IPS-NIHi11 (cell line): ENCODE results near the gene PSMA1.
"Not testable (repeated sequence)": the region's sequence is repeated elsewhere in the genome, so short reads cannot be mapped to it uniquely, and the experiment has no call there.

Experiments
- DNase-seq: peaks from one replicate; pipeline ENCODE4 v3.0.0; 2012; ENCODE audit warnings: mixed read lengths, low spot score

The PSMA1 gene

DNA sequence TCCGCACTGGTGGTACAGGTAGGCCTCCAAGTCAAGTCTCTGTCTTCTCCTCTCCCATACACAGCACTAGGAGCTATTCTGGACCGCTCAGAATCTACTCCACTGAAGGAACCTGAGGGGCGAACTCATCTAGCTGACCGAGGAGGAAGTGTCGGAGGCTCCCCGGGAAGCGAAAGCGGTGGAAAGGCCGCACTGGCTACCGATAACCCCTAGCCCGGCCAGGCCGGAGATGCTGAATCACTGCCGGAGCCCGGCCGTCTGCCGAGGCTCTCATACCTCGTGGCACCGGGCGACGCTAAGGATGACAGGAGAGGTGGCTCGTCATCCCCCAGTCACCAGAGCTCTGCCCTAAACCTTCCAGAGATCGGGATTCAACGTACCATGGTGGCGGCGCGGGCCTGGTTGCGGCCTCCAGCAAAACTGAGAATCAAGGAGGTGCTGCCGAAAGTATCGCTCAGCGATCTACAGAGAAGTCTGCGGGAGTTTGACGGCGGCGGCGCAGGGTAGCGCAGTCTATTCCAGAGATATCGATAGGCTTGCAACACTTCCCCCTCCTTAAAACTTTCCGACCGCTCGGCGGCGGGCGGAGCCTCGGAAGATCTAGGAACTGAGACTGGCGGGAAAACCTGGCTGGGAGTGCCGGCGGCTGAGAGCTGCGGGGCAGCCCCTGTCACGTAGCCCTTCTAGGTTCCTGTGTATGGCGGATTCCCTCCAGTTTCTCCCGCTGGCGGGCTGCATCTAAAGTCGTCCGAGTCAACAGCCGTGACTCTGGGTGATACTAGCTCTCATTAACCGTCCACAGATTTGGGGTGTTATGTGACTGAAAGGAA lies at the start of gene PSMA1:
TSS of gene PSMA1 (minus strand) at position 470 of the 830 bp plus-strand sequence. CDS start at position 383, 87 bp downstream.
- DNase-seq, result peak; percentile 92

GRCh38 chr11:14569516-14569915 lies 49.3 kb upstream of the PSMA1 start:
- not testable (repeated sequence) for DNase-seq

DNA sequence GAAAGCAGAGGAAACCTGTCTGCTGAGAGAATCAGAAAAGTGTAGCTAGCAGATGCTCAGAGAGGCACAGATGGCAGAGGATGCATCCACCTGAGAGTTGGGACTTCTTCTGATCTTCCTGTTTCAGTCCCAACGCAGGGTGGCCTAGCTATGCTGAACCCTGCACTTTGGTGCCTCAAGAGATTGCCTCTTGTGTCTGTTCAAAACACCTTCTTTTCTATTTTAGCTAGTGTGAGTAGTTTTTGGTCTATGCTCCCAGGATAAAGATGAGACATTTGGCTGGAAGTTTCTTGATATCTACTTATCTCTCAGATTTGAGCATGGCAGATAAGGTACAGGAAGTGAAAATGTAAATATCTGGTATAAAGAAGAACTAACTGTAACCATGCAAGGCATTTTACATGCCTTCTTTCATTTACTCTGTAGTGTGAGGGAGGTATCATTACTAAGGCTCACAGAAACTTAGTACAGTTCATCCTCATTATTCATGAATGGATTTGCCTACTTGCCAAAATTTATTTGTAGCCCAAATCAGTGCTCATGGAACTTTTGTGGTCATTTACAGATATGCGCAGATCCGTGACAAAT lies 47.0 kb upstream of the PSMA1 start:
- DNase-seq, result no peak

GRCh38 chr11:14566331-14567063 lies 46.3 kb upstream of the PSMA1 start:
- no peak for DNase-seq

DNA sequence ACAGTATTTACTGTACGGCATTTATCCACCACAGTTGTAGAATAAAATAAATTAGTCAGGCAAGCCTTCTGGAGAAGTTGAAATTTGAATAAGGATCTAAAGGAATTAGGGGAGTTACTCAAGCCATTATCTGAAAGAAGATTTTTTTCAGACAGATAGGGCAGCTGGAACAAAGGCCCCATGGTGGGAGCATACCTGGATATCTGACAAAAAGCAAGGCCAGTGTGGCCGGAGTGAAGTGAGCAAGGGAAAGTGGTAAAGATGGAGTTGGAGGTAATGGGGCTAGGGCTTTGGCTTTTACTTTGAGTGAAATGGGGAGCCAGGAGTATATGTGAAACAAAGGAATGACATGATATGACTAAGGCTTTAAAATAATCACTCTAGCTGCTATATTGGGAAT lies 45.7 kb upstream of the PSMA1 start:
- no peak for DNase-seq

DNA sequence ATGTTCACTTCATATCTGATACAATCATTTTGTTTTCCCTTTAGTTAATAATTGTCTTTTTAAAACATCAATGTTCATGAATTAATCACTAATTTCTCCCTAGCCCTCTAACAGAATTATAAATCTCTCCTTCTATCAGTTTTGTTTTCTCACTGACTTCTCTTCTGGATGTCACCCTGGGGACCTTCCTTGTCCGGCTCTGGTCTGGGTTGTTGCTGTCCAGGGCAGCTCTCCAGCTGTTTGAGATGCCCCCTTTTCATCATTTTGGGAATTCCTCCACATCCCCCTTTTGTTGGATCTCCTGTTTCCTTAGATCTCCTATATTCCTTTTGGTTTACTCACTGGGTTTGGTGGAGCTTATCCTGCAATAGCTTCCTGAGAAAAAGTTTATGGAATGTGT lies 35.6 kb upstream of the PSMA1 start:
- no peak for DNase-seq

GRCh38 chr11:14554959-14555358 lies 34.8 kb upstream of the PSMA1 start:
- DNase-seq, result no peak

- DNase-seq, result no peak
These were observed 31.9 kb upstream of the PSMA1 start for GRCh38 chr11:14552089-14552488.

GRCh38 chr11:14551380-14551779 lies 31.2 kb upstream of the PSMA1 start:
- no peak for DNase-seq

DNA sequence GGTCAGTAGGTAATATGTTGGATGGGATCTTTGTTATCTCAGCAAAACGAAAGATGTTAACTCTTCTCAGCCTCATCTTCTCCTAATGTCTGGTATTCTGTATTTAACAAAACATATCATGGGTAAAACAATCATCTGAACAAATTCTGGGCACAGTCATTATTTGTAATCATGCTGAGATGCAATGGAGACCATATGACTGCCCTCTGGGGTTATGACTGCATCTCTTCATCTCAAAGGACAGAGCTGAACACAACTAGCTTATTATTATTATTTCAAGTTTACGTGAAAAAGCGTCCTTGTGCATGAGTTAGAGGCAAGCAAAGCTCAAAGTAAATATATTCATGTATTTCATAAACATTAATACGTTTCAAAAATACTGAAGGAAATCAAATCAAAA lies 29.7 kb upstream of the PSMA1 start:
- DNase-seq, result no peak

DNA sequence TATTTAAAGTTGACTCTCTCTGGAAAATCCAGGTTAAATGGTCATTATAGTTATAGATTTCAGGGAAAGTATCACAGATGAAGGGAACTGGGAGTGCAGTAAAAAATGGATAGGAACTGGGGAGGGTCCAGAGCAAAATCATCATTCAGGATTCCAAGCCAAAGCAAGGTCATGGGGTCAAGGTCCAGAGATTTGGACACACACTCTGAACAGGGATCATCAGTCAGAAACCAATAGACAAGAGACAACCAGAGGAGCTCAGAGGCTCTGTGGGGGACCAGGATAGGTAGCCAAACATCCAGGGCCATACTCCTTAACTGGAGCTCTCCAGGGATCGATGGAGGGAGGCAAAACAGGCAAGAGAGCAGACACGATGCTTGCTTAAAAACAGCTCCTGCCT lies 27.3 kb upstream of the PSMA1 start:
- no peak for DNase-seq

DNA sequence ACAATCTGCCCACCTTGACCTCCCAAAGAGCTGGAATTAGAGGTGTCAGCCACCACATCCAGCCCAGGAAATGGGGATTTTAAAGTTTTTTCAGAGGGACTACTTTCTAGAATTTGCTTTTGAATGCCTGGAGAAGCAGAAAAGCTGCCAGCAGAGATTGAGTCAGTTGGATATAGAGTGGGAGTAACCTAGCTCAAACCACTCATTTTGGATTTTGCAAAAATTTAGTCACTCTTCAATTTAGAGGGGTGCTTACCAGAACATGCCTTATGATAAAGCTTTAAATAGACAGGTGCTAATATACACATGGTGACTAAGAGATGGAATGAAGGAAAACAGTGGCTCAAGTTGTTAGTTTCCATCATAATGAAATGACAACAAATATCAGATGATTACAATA lies 26.5 kb upstream of the PSMA1 start:
- DNase-seq, result no peak

DNA sequence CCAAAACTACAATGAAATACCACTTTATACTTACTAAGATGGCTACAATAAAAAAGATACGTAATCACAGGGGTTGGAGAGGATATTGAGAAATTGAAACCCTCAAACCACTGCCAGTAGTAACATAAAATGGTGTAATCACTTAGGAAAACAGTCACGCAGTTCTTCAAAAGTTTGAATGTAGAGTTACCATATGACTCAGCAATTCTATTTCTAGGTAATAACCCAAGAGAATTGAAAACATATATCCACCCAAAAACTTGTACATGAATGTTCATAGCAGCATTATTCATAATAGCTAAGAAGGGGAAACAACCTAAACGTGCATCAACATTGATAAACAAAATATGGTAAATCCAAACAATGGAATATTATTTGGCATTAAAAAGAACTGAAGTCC lies 24.4 kb upstream of the PSMA1 start:
- DNase-seq, result no peak

GRCh38 chr11:14543260-14543659 lies 23.1 kb upstream of the PSMA1 start:
- no peak for DNase-seq

GRCh38 chr11:14542324-14542723 lies 22.1 kb upstream of the PSMA1 start:
- DNase-seq, result no peak

DNA sequence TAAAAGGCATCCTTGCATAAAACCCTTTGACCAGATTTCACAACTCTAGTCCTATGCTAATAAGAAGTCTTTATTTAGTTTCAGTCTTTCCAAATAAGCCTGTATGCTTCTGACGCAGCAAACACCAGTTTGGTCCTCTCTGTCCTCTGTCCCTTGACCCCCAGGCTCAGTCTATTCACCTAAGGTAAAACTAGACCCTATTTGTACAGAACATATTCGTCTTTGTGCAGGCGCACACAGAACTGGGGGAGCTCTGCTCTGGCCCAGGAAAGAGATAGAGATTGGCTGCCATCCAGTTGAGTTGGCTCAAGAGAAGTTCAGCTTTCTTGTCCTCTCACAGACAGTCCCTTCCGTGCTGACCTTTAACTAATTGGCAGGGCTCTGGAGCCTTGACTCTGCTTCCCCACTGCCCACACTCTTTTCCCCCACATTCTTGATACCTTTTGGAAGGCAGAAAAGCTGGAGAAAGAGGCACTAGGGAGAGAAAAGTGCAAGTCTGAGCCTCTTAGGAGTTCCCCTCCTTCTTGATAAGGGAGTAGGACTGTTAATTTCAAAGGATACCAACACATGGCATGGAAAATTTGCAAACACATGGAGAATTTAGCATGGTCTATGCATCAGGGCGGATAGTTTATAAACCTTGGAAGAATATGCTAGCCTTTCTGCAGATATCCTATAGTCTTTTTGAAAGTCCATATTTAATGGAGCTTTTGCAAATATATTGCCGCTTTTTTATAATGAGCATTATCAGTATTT lies 21.2 kb upstream of the PSMA1 start:
- no peak for DNase-seq

DNA sequence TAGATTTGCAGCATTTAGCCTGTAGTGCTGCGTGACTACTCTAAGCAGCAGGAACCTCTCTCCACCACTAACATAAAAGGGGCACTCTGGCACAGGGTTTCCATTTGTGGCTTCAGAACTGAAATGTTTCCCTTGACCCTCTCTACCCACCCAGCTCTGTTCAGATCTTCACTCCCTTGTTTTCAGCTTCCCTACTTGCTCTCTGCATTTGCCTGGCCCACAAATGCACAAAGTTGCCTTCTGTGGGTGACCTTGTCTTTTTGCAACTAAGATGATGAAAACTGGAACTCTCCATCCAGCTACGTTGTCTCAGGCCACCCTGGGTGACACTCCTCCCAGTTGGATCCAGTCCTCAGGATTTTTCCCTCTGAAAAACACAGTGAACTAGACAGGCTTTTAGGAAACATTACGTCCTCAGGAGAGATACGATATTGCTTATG lies 19.8 kb upstream of the PSMA1 start:
- no peak for DNase-seq

- no peak for DNase-seq
These were observed 18.9 kb upstream of the PSMA1 start for GRCh38 chr11:14538926-14539554.

DNA sequence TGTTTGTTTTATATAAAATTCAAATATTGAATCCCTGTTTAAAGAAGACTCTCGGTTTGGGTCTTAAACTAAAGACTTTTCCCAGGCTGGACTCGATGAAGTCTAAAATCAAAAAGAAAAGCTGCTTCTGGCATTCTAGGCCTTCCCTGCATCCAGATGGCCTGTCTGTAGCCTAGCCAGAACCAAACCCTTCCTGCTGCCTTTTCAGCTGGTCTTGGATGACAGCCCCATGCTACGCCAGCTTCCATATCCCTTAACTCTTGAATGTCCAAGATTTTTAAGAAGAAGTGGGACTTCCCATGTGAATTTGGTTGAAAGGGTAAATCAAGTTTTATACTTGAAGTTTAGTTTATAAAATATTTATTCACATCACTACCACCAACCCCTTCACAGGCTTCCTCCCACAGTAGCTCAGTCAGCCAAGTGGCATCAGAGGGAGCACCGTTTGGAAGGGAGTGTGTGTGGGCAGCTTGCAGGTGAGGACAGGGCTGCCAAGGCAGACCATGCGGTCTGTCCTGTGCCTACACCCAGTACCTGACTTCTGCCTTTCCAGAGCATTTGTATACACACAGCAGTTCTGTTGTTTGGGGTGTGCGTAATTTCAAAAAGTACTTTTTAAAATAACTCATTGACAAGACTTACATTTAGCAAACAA lies 18.2 kb upstream of the PSMA1 start:
- DNase-seq, result no peak

DNA sequence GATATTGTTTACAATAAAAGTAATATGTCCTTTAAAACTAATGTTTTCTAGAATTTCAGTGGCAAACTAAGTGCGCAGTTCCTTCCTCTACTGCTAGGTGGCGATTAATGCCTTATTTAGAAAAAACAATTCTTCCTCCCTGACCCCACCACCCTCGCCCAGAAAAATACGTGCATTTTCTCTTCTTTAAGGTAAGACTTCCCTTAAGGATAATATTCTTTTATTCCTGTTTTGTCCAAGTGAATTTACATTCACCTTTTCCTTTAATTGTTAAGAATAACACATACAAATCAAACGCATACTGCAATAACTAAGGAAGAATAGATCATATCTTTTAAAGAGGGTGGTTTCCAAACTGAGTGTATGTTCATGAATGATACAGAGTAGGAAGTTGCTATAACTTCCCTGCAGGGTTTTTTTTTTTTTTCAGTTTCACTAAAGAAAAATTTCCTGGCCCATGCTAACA lies 17.0 kb upstream of the PSMA1 start:
- peak; percentile 63 for DNase-seq

DNA sequence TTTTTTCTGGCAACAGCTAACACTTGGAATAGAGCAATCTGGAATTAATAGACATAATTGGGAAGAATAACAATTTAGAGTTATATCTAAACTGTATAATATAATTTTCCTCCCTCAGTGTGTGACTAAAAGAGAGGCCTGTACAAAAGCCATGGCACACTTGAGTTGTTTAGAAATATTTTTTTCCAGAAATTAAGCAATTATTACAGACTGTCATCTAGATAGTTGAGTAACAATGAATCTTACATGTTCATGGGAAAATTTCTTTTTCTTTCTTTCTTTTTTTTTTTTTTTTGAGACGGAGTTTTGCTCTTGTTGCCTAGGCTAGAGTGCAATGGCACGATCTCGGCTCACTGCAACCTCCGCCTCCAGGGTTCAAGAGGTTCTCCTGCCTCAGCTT lies 15.0 kb upstream of the PSMA1 start:
- not testable (repeated sequence) for DNase-seq
